HG03064 (cell line): ENCODE data around the gene C9orf57.
"Not testable (repeated sequence)": the region's sequence is repeated elsewhere in the genome, so short reads cannot be mapped to it uniquely, and the experiment has no call there.

Experiments used
- ATAC-seq: cut with Tn5 transposase; IDR thresholded peaks from one replicate; pipeline ENCODE4 v1.9.1; 2021; ENCODE audit warnings: low read depth; ENCODE audit not compliant: unreplicated experiment

The C9orf57 gene

DNA sequence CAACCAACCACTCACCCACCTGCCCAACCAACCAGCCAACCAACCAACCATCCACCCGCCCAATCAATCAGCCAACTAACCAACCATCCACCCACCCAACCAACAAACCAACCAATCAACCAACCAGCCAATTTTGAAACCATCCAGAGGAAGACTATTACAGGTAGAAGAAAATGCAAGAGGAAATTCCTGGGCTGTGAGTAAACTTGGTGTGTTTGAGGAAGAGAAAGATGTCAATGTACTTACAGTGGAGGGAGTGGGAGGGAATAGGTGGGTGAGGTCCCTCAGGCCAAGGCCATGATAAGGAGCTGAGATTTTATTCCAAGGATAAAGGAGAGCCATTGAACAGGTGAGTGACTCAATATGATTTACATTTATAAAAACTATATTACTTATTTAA is 30.4 kb downstream of the C9orf57 start:
- no peak for ATAC-seq

DNA sequence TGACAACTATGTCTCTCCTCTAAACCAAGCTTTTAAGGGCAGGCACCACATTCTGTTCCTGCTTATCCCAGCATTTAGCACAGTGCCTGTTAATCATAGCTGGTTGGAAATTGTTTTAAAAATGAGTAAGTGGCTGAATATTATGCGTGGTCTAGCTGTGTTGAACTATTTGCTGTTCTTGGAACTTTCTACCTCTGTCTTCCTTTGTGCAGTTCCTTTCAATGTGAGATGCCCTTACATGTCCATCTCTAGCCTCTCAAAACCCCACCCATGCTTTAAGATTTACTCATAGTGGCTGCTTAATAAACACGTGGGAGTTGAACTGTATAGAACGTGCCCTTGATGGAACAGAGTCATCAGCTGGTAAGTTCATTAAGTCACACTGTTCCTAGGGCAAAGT is 34.5 kb downstream of the C9orf57 start:
- ATAC-seq, result no peak

DNA sequence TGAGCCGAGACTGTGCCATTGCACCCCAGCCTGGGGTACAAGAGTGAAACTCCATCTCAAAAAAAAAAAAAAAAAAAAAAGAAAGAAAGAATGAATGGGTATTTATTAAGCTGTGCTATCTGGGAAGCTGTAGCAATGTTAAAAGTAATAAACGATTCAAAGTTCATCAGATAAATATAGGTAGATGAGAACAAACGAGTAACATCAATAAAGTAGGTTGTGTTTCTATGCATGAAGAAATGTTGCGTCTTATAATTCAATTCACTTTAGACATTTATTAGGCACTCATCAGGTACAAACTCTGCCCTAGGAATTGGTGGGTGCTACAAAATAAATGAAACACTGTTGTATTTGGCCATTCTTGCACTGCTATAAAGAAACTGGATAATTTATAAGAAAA is 36.8 kb downstream of the C9orf57 start:
- no peak for ATAC-seq

- ATAC-seq, result no peak
Measured at GRCh38 chr9:72022841-72023240, 37.6 kb downstream of the C9orf57 start.

GRCh38 chr9:72013292-72013760 is 47.1 kb downstream of the C9orf57 start:
- no peak for ATAC-seq

DNA sequence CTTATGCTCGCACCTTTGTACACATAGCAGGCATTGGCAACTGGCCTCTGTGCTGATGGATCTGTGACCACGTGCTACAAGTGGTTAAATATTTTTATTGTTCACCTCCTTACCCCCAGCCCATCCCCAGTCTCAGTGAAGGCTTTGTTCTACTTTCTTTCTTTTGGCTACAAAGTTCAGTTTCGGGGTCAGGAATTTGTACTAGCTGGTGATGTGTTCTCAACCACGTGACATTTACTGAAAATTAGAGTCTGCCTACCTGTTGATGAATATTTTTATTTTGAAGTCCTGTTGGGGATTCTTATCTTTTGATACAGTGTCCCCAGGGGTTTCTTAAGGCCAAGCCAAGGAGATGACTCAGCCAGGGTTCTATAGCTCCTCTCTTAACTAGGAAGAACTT is 47.8 kb downstream of the C9orf57 start:
- ATAC-seq, result no peak

- not testable (repeated sequence) for ATAC-seq
Measured at GRCh38 chr9:72007726-72008125, 52.7 kb downstream of the C9orf57 start.

- no peak for ATAC-seq
Measured at GRCh38 chr9:72006501-72006900, 53.9 kb downstream of the C9orf57 start.

- no peak for ATAC-seq
Measured at GRCh38 chr9:72005451-72005850, 55.0 kb downstream of the C9orf57 start.
